GM19372 (cell line): Measurements from ENCODE around the gene ZNF408.
"Not testable (repeated sequence)": the region's sequence is repeated elsewhere in the genome, so short reads cannot be mapped to it uniquely, and the experiment has no call there.

ENCODE experiments used
- ATAC-seq: cut with Tn5 transposase; IDR thresholded peaks from one replicate; pipeline ENCODE4 v1.9.1; 2021; ENCODE audit warnings: mild to moderate bottlenecking, low read depth, moderate library complexity; ENCODE audit not compliant: unreplicated experiment

Gene ZNF408

DNA sequence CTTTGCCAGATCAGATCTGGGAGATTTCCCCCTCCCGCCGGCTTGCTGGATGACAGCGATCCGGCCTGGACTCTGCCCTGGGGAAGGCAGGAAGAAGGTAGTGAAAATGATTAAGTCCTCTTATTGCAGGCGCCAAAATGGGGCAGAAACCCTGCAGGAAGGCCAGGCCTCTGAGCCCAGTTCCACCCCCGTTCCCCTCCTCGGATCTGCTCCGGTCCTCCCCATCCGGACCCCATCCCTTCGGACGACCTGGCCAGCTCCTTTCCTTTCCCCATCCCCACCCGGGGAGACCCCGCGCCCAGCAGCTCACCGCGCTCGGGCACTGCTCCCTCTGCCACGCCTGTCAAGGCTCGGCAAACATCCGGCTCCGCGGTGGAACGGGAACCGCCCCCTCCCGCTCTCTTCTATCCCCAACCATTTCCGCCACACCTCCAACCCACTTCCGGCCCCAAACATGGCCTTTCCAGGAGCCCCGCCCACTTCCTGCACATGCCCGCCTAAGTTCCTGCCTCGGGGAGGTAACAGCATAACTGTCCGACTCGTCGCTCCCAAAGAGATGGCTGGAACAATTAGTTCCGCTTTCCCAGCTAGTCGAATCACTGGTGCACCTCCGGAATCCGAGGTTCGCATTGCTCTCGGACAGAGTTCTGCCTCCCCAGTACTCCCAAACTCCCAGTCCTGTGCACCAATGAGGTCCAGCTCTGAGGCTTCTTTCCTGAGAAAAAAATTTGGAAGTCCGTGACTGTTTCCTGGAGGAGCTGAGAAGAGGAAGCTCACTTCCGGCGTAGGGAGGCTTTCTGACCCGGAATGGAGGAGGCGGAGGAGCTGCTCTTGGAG lies at the start of gene ZNF408, which contains the start of gene ARHGAP1:
TSS of gene ZNF408 (plus strand) at position 791 of the 837 bp plus-strand sequence. CDS start at position 808, 17 bp downstream.
TSS of gene ARHGAP1 (minus strand) at position 379 of the 837 bp plus-strand sequence. CDS start 4,512 bp downstream, outside the sequence.
- peak; percentile 91 for ATAC-seq

DNA sequence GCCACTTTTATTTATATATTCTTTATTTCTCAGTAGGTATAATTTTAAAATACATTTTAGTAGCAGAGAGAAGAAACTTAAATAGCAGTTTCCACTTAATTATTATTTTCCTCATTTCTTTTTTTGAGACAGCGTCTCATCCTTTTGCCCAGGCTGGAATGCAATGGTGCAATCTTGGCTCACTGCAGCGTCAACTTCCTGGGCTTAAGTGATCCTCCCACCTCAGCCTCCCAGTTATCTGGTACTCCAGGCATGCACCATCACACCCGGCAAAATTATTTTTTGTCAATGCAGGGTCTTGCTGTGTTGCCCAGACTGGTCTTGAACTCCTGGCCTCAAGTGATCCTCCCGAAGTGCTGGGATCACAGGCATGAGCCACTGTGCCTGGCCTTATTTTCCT lies 45.2 kb upstream of the ZNF408 start:
- no peak for ATAC-seq

DNA sequence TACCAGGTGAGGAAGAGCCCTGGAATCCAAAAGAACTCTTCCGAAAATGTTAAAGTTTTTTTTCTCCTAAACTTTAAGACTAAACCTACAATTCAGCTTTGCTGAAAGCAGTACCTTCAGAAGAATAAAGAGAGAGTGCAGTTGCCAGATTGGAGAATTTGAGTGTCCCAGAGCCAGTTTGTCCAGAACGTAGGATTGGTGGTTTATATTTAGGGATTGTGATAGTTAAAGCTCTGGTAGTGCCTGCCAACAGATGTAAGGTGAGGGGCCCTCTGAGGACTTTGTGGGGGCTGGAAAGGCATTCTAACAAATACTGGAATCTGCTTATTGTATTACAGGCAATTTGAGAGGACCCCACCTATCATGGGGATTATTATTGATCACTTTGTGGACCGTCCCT lies 43.6 kb upstream of the ZNF408 start:
- no peak for ATAC-seq

GRCh38 chr11:46658259-46658658 lies 42.6 kb upstream of the ZNF408 start:
- no peak for ATAC-seq

GRCh38 chr11:46659908-46660307 lies 40.9 kb upstream of the ZNF408 start:
- ATAC-seq, result no peak

DNA sequence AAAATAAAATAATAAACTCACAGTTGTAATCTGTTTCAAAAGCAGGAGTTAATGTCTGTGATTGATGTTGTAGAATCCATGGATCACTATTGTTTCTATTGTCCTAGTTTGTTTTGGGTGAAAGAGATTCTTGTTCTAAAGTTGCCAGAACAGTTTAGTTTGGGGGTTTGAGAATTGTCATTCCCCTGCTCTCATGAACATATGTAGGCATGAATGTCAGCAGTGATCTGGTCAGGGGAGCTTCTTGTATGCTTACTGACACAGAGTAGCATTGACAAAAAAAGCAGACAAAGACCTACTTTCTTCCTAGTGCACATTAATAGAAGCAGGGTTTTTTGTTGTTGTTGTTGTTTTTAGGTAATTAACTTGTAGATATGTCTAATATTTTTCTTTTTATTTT lies 39.0 kb upstream of the ZNF408 start:
- ATAC-seq, result no peak

GRCh38 chr11:46662366-46662765 lies 38.5 kb upstream of the ZNF408 start:
- ATAC-seq, result no peak

DNA sequence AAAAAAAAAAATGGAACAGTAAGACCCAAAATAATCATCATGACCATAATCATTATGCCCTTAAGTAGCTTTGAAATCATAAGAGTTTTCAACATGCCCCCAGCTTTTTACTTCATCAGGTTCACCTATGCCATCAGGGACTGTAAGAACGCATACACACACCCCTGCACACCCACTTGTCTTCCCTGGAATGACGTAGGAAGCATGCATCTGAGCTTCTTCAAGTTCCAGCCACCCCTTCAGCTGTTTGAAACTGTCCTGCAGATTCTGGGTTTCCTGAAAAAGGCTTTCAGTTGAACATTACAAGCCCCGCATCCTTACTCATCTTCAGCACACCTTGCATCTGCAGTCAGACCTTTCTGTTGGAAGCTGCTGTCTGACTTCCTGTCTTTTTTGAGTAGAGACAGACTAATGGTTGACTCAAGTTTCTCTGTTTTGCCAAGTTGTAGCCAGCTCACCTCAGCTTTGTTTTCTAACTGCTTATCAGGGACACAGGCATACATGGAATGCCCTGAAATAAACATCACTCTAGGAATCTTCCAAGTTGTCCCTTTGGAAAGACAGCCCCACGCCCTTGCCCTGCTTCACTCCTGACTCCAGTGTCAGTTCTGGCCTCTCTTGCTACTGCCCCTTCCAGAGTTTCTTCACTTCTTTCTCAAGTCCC lies 37.4 kb upstream of the ZNF408 start:
- no peak for ATAC-seq

DNA sequence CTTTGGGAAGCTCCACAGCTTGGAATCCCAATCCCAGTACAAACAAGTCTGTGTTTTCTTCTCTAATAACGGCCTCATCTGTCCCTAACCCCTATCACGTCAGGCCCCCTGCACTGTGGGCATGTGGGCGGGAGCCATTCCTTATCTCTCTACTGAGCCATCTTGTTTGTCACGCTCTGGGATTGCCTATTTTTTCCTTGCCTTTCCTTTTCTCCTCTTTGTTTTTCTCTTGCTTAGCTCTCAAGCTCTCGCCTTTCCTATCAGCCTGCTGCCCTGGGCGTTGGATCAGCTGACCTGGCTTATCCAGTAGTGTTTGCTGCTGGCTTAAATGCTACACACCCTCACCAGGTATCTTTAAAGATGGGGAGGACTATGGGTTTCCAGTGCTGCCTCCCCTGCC lies 36.2 kb upstream of the ZNF408 start:
- ATAC-seq, result no peak

- no peak for ATAC-seq
Observed at GRCh38 chr11:46665356-46665755, 35.5 kb upstream of the ZNF408 start.

- ATAC-seq, result no peak
Observed at GRCh38 chr11:46666516-46666915, 34.3 kb upstream of the ZNF408 start.

DNA sequence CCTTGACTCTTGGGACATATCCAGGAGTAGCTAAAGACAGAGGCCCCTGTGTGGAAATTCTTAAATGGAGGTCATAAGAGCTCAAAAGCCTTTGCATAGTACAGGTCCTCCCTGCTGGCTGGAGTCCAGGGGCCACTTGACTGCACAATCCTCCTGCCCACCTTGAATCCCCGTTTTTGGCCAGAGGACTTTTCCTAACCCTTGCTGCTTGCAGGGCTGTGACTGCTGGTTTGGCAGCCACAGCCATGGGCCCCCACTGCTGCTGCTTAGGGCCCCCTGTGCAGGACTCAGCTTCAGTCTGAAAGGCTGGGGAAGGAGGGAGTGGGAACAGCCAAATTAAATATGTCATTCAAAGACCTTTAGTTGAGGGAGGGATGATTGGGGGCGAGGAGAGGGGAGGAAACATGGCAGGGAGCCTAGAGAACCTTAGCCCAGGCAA lies 33.8 kb upstream of the ZNF408 start:
- ATAC-seq, result no peak

DNA sequence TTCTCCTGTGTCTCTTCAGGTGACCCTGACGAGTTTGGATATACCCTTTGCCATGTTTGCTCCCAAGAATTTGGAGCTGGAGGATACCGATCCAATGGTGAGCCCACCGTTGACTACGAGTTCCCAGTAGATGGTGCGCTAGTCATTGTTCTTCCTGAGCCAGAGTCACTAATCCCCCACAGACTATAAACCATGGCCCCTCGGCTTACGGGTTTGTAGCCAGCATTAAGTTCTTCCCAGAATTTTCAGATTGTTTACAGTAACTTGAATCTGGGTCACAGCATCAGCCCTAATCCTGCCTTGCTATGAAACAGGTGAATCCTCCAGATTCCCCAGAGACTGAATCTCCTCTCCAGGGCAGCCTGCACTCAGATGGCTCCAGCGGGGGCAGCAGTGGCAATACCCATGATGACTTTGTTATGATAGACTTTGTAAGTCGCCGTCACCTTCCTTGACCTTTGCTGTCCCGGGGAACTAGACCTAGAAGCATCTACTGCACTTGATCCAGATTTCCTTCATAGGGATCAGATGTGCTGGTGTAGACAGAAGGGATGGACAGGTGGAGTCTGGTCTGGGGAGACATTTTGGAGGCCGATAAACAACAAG lies 32.2 kb upstream of the ZNF408 start:
- ATAC-seq, result no peak

- ATAC-seq, result no peak
Observed at GRCh38 chr11:46669711-46670139, 31.1 kb upstream of the ZNF408 start.

DNA sequence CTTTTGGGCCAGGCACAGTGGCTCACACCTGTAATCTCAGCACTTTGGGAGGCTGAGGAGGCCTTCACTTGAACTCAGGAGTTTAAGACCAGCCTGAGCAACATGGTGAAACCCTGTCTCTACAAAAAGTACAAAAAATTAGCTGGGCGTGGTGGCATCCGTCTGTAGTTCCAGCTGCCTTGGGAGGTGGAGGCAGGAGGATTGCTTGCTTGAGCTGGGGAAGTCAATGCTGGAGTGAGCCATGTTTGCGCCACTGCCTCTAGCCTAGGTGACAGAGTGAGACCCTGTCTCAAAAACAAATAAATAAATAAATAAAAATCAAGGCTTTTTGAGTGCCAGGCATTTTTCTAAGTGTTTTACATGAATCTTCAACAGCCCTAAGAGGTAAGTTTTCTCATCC lies 30.3 kb upstream of the ZNF408 start:
- not testable (repeated sequence) for ATAC-seq

DNA sequence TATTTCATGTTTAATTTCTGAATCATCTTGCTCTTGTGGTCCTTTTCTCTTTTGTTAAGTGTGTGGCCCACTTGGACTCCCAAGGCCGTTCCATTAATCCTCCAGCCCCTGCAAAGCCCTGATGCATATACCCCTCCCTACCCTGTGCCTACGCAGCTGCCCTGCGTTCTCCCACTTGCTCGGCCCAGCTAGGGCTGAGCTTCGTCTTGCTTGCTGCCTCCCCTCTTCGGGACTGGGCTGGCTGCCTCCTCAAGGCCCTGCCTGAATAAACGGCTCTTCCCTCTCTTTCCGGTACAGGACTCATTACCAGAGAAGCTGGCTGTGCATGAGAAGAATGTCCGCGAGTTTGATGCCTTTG lies 28.9 kb upstream of the ZNF408 start:
- no peak for ATAC-seq

- no peak for ATAC-seq
Observed at GRCh38 chr11:46672381-46672839, 28.4 kb upstream of the ZNF408 start.

- ATAC-seq, result no peak
Observed at GRCh38 chr11:46673713-46674462, 26.9 kb upstream of the ZNF408 start.

DNA sequence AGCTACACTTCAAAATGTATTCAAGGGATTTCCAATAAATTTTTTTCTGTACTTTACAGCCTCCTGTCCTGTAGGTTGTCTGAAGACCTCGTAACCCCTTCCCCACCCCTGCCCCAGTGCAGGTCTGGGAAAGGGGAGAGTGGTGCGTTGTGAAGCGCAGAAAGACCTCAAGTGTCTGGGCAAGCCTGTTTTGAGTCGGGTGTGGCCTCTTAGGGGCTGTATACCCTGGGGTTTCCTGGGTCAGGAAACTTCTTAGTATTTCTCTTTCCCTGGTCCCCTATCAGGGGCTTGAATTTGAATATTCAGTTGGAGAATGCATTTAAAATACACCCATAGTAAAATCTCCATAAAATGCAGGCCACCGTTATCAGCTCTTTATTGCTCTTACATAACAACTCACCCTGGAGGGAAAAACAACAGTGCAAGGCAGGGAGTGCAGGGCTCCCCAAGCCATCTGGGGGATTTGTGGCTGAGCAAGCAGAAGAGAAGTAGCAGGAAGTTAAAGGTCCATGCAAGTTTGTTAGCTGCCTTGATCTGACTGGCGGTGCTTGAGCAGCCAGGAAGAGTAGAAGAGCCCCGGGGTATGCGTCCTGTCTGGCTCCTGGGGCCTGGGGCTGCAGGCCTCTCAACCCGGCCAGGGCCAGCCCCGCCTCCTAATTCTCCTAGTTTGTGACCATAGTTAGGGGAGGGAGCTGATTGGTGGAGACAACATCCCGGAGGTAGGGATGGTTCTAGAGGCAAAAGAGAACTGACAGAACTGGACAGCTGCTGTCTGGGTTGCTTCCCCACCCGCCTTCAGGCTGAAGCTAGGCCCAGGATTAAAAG lies 26.2 kb upstream of the ZNF408 start:
- no peak for ATAC-seq
